ENCODE results near the gene NTS.

The NTS gene

GRCh38 chr12:85874031-85874461 is at the start of gene NTS:
Gene NTS (plus strand): TSS chr12:85874295. CDS start chr12:85874404, 109 bp downstream.
- DNase-seq (ENCODE audit: low read depth): no peak

- DNase-seq (ENCODE audit: low read depth): no peak
Measured at GRCh38 chr12:85825746-85826145, 48.3 kb upstream of the NTS start.

GRCh38 chr12:85828576-85828975 is 45.5 kb upstream of the NTS start:
- DNase-seq (ENCODE audit: low read depth): no peak

GRCh38 chr12:85829391-85829790 is 44.7 kb upstream of the NTS start:
- DNase-seq (ENCODE audit: low read depth): no peak

GRCh38 chr12:85831327-85831990 is 42.6 kb upstream of the NTS start:
- DNase-seq (ENCODE audit: low read depth): no peak

GRCh38 chr12:85833579-85833978 is 40.5 kb upstream of the NTS start:
- no peak for DNase-seq (ENCODE audit: low read depth)

GRCh38 chr12:85834378-85834777 is 39.7 kb upstream of the NTS start:
- no peak for DNase-seq (ENCODE audit: low read depth)

- no peak for DNase-seq (ENCODE audit: low read depth)
Measured at GRCh38 chr12:85835426-85836196, 38.5 kb upstream of the NTS start.

GRCh38 chr12:85836197-85837090 is 37.7 kb upstream of the NTS start, which contains the start of gene RASSF9:
Gene RASSF9 (minus strand): TSS chr12:85836409. CDS start chr12:85836201, 208 bp downstream.
- DNase-seq (ENCODE audit: low read depth): no peak

- DNase-seq (ENCODE audit: low read depth): no peak
Measured at GRCh38 chr12:85843606-85844310, 30.3 kb upstream of the NTS start.

- DNase-seq (ENCODE audit: low read depth): no peak
Measured at GRCh38 chr12:85849344-85849743, 24.8 kb upstream of the NTS start.

- no peak for DNase-seq (ENCODE audit: low read depth)
Measured at GRCh38 chr12:85855305-85855704, 18.8 kb upstream of the NTS start.

- DNase-seq (ENCODE audit: low read depth): no peak
Measured at GRCh38 chr12:85856966-85857365, 17.1 kb upstream of the NTS start.

- no peak for DNase-seq (ENCODE audit: low read depth)
Measured at GRCh38 chr12:85865890-85866289, 8.2 kb upstream of the NTS start.

- no peak for DNase-seq (ENCODE audit: low read depth)
Measured at GRCh38 chr12:85866986-85867776, 6.9 kb upstream of the NTS start.

GRCh38 chr12:85872497-85873091 is 1.5 kb upstream of the NTS start:
- no peak for DNase-seq (ENCODE audit: low read depth)

GRCh38 chr12:85877459-85877858 is 3.4 kb downstream of the NTS start:
- DNase-seq (ENCODE audit: low read depth): no peak

GRCh38 chr12:85883763-85884162 is 9.7 kb downstream of the NTS start:
- DNase-seq (ENCODE audit: low read depth): no peak

- DNase-seq (ENCODE audit: low read depth): no peak
Measured at GRCh38 chr12:85894653-85895052, 20.6 kb downstream of the NTS start.

GRCh38 chr12:85920324-85920947 is 46.3 kb downstream of the NTS start:
- no peak for DNase-seq (ENCODE audit: low read depth)

Measured in activated T-cell treated with anti-CD3 and anti-CD28 coated beads for 24 hours (primary cell).